VCaP (cell line): ENCODE data around the gene CFAP61.

Experiments
- H3K27ac ChIP-seq: fragments of 450-650 bp; 2 replicates; pipeline ENCODE4 v1.5.1; 2017
- CTCF ChIP-seq: fragments of 450-650 bp; conservative IDR thresholded peaks from 2 replicates; pipeline ENCODE4 v1.5.1; 2017; ENCODE audit warnings: mild to moderate bottlenecking, moderate library complexity

Gene CFAP61

GRCh38 chr20:20225325-20226043 lies 173.2 kb downstream of the CFAP61 start:
- TF ChIP-seq CTCF: no peak
- no peak overlapping the region for H3K27ac ChIP-seq

- no peak overlapping the region for H3K27ac ChIP-seq
- no peak for TF ChIP-seq CTCF
These were observed 174.2 kb downstream of the CFAP61 start for GRCh38 chr20:20226554-20226953.

GRCh38 chr20:20227013-20227571 lies 174.8 kb downstream of the CFAP61 start:
- no peak overlapping the region for H3K27ac ChIP-seq
- no peak for TF ChIP-seq CTCF

GRCh38 chr20:20228351-20228750 lies 176.0 kb downstream of the CFAP61 start:
- no peak for TF ChIP-seq CTCF
- no peak overlapping the region for H3K27ac ChIP-seq

GRCh38 chr20:20229595-20229994 lies 177.3 kb downstream of the CFAP61 start:
- TF ChIP-seq CTCF: no peak
- H3K27ac ChIP-seq: no peak overlapping the region

- H3K27ac ChIP-seq: no peak overlapping the region
- no peak for TF ChIP-seq CTCF
These were observed 178.4 kb downstream of the CFAP61 start for GRCh38 chr20:20230741-20231140.

- no peak overlapping the region for H3K27ac ChIP-seq
- TF ChIP-seq CTCF: no peak
These were observed 179.4 kb downstream of the CFAP61 start for GRCh38 chr20:20231528-20232298.
